SK-N-SH (cell line): ENCODE data around the gene SLCO3A1. TPM values are rescaled to one million over a fixed set of nuclear protein-coding genes. Genes with fewer than 3 reads are reported as not detected.

ENCODE experiments used
- CTCF ChIA-PET: fragments of 300-600, 350-600 bp; formaldehyde crosslinking; extraction: SDS; loops from one replicate; lab custom pipeline; 2021; lab: Yijun Ruan, JAX
- POLR2A ChIA-PET: fragments of 350-600 bp; sonication (Branson Sonifier 250); formaldehyde crosslinking; extraction: SDS; loops from one replicate; lab custom pipeline; 2020; ENCODE audit warnings: antibody characterized with exemption, inconsistent platforms; lab: Yijun Ruan, JAX
- DNase-seq: peaks from one replicate; pipeline ENCODE4 v3.0.0; 2012
- H2AFZ ChIP-seq: fragments of 200-600 bp; sonication (generic); 2 replicates; pipeline ENCODE4 v1.8.1; 2016; ENCODE audit warnings: antibody characterized with exemption, mild to moderate bottlenecking, low read depth
- H3F3A ChIP-seq: fragments of 200-600 bp; sonication (generic); replicated peaks from 2 replicates; pipeline ENCODE3; 2016; ENCODE audit warnings: antibody characterized with exemption, mild to moderate bottlenecking; ENCODE audit not compliant: insufficient read depth
- H3K27ac ChIP-seq, 2 experiments: fragments of 200-500 bp in 1 of 2; fragments of 200-600 bp in 1 of 2; sonication (Bioruptor generic) in 1 of 2; sonication (generic), shearing (Covaris generic) in 1 of 2; 2 replicates each; pipeline versions ENCODE4 v1.5.1 to v1.6.1; 2014 to 2016; ENCODE audit warnings: low read depth in 2 of 2, inconsistent platforms in 1 of 2, low read length in 1 of 2, mild to moderate bottlenecking in 1 of 2, mixed read lengths in 1 of 2
- H3K27me3 ChIP-seq: fragments of 200-600 bp; sonication (generic), shearing (Covaris generic); 2 replicates; pipeline ENCODE4 v1.6.1; 2016; ENCODE audit warnings: mixed run types; ENCODE audit not compliant: insufficient read depth
- H3K36me3 ChIP-seq, 2 experiments: fragments of 200-500 bp in 1 of 2; fragments of 200-600 bp in 1 of 2; sonication (Bioruptor generic) in 1 of 2; sonication (generic) in 1 of 2; replicated peaks in 1 of 2; 2 replicates each; pipeline versions ENCODE3 to v1.5.1; 2014 to 2016; ENCODE audit warnings: low read length in 1 of 2, mild to moderate bottlenecking in 1 of 2; ENCODE audit not compliant: insufficient read depth in 2 of 2, control insufficient read depth in 1 of 2
- H3K4me1 ChIP-seq, 2 experiments: fragments of 200-500 bp in 1 of 2; fragments of 200-600 bp in 1 of 2; sonication (Bioruptor generic) in 1 of 2; sonication (generic), shearing (Covaris generic) in 1 of 2; 2 replicates each; pipeline versions ENCODE4 v1.5.1 to v1.6.1; 2014 to 2016; ENCODE audit warnings: low read depth in 1 of 2, low read length in 1 of 2, mixed run types in 1 of 2; ENCODE audit not compliant: insufficient read depth in 2 of 2, control insufficient read depth in 1 of 2
- H3K4me2 ChIP-seq: fragments of 200-600 bp; sonication (generic), shearing (Covaris generic); 2 replicates; pipeline ENCODE4 v1.6.1; 2017; ENCODE audit warnings: mixed run types
- H3K4me3 ChIP-seq, 2 experiments: fragments of 200-500 bp in 1 of 2; fragments of 200-600 bp in 1 of 2; sonication (Bioruptor generic) in 1 of 2; sonication (generic), shearing (Covaris generic) in 1 of 2; 2 replicates each; pipeline versions ENCODE4 v1.5.1 to v1.8.1; 2014 to 2016; ENCODE audit warnings: low read depth in 2 of 2, inconsistent platforms in 1 of 2, low read length in 1 of 2, mild to moderate bottlenecking in 1 of 2, mixed read lengths in 1 of 2, moderate library complexity in 1 of 2
- H3K79me2 ChIP-seq: fragments of 200-600 bp; sonication (generic); 2 replicates; pipeline ENCODE4 v1.8.1; 2017; ENCODE audit warnings: mild to moderate bottlenecking; ENCODE audit not compliant: insufficient read depth
- H3K9ac ChIP-seq: fragments of 200-600 bp; sonication (generic); 2 replicates; pipeline ENCODE4 v1.6.1; 2017; ENCODE audit warnings: mixed run types
- H3K9me2 ChIP-seq: fragments of 200-600 bp; sonication (generic); 2 replicates; pipeline ENCODE4 v1.6.1; 2017; ENCODE audit warnings: mixed run types
- H3K9me3 ChIP-seq: fragments of 200-600 bp; sonication (generic); 2 replicates; pipeline ENCODE4 v1.6.1; 2017; ENCODE audit warnings: mixed run types, mild to moderate bottlenecking, moderate library complexity
- H4K20me1 ChIP-seq: fragments of 200-600 bp; sonication (generic); 2 replicates; pipeline ENCODE4 v1.6.1; 2017; ENCODE audit warnings: mild to moderate bottlenecking, mixed run types; ENCODE audit not compliant: insufficient read depth
- EP300 ChIP-seq, 2 experiments: IDR thresholded peaks; 2 replicates each; pipeline versions ENCODE4 v1.4.0 to v1.6.1; 2012; ENCODE audit warnings: borderline replicate concordance in 1 of 2, low read depth in 1 of 2, low read length in 1 of 2
- FOXJ3 ChIP-seq: sonication (generic); formaldehyde crosslinking; IDR thresholded peaks from 2 replicates; pipeline ENCODE4 v1.5.1; 2020; ENCODE audit warnings: mild to moderate bottlenecking, missing genetic modification reagents
- MEF2A ChIP-seq: IDR thresholded peaks from 2 replicates; pipeline ENCODE4 v1.4.0; 2012; ENCODE audit warnings: low read depth, borderline replicate concordance
- PBX3 ChIP-seq: IDR thresholded peaks from 2 replicates; pipeline ENCODE4; 2012
- RCOR1 ChIP-seq: fragments of 150-350 bp; IDR thresholded peaks from 2 replicates; pipeline ENCODE4 v1.6.1; 2017; ENCODE audit warnings: antibody characterized with exemption, low read length
- TCF12 ChIP-seq: IDR thresholded peaks from 2 replicates; pipeline ENCODE4 v1.4.0; 2012
- USF1 ChIP-seq: IDR thresholded peaks from 2 replicates; pipeline ENCODE4 v1.4.0; 2012; ENCODE audit warnings: low read depth, borderline replicate concordance
- WGBS: methylation state at CpG from one replicate; pipeline ENCODE4 v1.1.6; 2017; ENCODE audit warnings: low lambda C conversion rate; 5-methylcytosine and 5-hydroxymethylcytosine counted together
- polyA plus RNA-seq, 3 experiments: library from polyadenylated mRNA; depleted of rRNA; stranded (reverse); fragments of >200 nt; gene quantifications; 2 replicates each; pipeline ENCODE4 v1.2.3, GENCODE V29; 2012
- TF ChIP-seq, protein P1 (sequence below): fragments of 150-350 bp; IDR thresholded peaks from 2 replicates; pipeline ENCODE4 v1.6.1; 2017; ENCODE audit warnings: antibody characterized with exemption, low read length, low read depth, borderline replicate concordance
- TF ChIP-seq, protein P2 (sequence below): IDR thresholded peaks from 2 replicates; pipeline ENCODE4 v1.4.0; 2012; ENCODE audit warnings: low read depth, borderline replicate concordance

SLCO3A1 gene
- polyA plus RNA-seq, 1 of the 3 experiments (the other 2 are of a cell fraction): 19.7 TPM

DNA sequence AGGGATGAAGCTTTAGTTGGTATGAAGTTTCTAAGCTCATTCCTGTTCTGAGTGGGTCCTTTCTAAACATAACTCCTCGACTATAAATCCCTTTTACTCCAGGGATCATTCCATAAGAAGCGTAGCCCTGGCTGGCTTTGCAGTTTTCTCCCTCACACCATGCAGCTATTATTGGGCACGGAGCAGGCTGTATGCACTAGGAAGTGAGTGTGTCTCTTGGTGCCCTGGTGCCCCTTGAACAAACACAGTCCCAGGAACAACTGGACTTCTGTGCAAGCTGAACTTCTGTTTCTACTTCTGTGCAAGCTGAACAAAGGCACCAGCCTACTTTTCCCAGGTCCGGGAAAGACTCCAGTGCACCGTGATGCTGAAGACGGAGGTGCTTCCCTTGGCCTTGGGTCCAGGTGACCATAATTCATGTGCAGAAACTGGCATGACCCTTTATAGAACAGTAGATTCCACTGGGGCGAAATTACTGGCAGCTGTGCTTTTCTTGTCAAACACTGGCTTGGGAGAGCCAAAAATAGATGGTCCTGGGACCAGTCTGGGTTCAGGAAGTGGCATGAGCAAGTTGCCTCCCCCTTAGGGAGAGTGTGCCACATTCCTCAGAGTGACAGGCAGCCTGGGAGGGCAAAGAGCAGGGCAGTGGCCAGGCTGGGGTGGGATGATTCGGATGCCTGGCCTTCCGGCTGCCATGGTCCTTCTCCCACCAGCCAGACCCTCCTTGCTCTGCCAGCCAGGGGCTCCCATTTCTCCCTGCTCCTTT, 127.2 kb downstream of the SLCO3A1 start:
- Histone ChIP-seq H3K9me2 (no peaks in the 10 kb centered on the region), H3K4me2 (no peak overlapping the region), H3K27ac (no peak overlapping the region), H3K9me3 (no peaks in the 10 kb centered on the region), H3F3A (no peaks in the 10 kb centered on the region), H3K9ac (no peak overlapping the region), H3K79me2 (peaks cover 4% of the 10 kb centered on the region; the same call in 1 of the 2 replicates), H2AFZ (no peak overlapping the region)
- WGBS: 95% methylated on average over 7 of the region's 9 CpGs
- TF ChIP-seq MEF2A (no peak), FOXJ3 (CRISPR knock-in tag) (no peak), TCF12 (no peak), RCOR1 (no peak), PBX3 (no peak), USF1 (no peak), EP300 (IDR thresholded peaks at IDR 0.05; ENCODE audit: borderline replicate concordance in 1 of 2, low read depth in 1 of 2, low read length in 1 of 2) (no peak)
- TF ChIP-seq, protein P1, sequence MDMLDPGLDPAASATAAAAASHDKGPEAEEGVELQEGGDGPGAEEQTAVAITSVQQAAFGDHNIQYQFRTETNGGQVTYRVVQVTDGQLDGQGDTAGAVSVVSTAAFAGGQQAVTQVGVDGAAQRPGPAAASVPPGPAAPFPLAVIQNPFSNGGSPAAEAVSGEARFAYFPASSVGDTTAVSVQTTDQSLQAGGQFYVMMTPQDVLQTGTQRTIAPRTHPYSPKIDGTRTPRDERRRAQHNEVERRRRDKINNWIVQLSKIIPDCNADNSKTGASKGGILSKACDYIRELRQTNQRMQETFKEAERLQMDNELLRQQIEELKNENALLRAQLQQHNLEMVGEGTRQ: no peak
- TF ChIP-seq, protein P2, sequence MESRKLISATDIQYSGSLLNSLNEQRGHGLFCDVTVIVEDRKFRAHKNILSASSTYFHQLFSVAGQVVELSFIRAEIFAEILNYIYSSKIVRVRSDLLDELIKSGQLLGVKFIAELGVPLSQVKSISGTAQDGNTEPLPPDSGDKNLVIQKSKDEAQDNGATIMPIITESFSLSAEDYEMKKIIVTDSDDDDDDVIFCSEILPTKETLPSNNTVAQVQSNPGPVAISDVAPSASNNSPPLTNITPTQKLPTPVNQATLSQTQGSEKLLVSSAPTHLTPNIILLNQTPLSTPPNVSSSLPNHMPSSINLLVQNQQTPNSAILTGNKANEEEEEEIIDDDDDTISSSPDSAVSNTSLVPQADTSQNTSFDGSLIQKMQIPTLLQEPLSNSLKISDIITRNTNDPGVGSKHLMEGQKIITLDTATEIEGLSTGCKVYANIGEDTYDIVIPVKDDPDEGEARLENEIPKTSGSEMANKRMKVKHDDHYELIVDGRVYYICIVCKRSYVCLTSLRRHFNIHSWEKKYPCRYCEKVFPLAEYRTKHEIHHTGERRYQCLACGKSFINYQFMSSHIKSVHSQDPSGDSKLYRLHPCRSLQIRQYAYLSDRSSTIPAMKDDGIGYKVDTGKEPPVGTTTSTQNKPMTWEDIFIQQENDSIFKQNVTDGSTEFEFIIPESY: no peak
- TF ChIP-seq, all 33 proteins: peak for 0
- H3K27me3 ChIP-seq: no peaks in the 10 kb centered on the region
- peaks cover 0 to 4% of the 10 kb centered on the region in 2 experiments; a peak in 1 of 4 replicates for H3K4me1 ChIP-seq
- ChIA-PET CTCF (interaction anchor here (0.8 to 1.5 kb wide), 3 partner anchors 11 to 86 kb away, joined by 3 read pairs; no protein-coding TSS in a partner anchor), POLR2A (no interaction called here)
- H3K36me3 ChIP-seq: no peaks in the 10 kb centered on the region
- DNase-seq: no peak
- no peaks in the 10 kb centered on the region for H4K20me1 ChIP-seq
- no peak overlapping the region for H3K4me3 ChIP-seq
